HG02884 (cell line): ENCODE results near the gene VEGFA.

Source experiments
- ATAC-seq: cut with Tn5 transposase; IDR thresholded peaks from one replicate; pipeline ENCODE4 v1.9.1; 2021; ENCODE audit warnings: mild to moderate bottlenecking, moderate library complexity; ENCODE audit not compliant: unreplicated experiment

The VEGFA gene

GRCh38 chr6:43738877-43739641 lies 31.0 kb upstream of the VEGFA start:
- ATAC-seq, result no peak

- ATAC-seq, result no peak
These were observed 30.3 kb upstream of the VEGFA start for GRCh38 chr6:43739642-43740091.

GRCh38 chr6:43740321-43740960 lies 29.6 kb upstream of the VEGFA start:
- no peak for ATAC-seq

GRCh38 chr6:43740961-43741764 lies 28.8 kb upstream of the VEGFA start:
- ATAC-seq, result no peak

GRCh38 chr6:43741829-43742228 lies 28.2 kb upstream of the VEGFA start:
- ATAC-seq, result no peak

- ATAC-seq, result no peak
These were observed 27.7 kb upstream of the VEGFA start for GRCh38 chr6:43742285-43742684.

- no peak for ATAC-seq
These were observed 26.9 kb upstream of the VEGFA start for GRCh38 chr6:43742931-43743632.

- ATAC-seq, result no peak
These were observed 26.2 kb upstream of the VEGFA start for GRCh38 chr6:43743682-43744381.

- ATAC-seq, result no peak
These were observed 25.5 kb upstream of the VEGFA start for GRCh38 chr6:43744491-43744890.

GRCh38 chr6:43744931-43745727 lies 24.9 kb upstream of the VEGFA start:
- no peak for ATAC-seq

GRCh38 chr6:43746071-43746470 lies 23.9 kb upstream of the VEGFA start:
- ATAC-seq, result no peak

- no peak for ATAC-seq
These were observed 23.4 kb upstream of the VEGFA start for GRCh38 chr6:43746613-43747102.

- ATAC-seq, result no peak
These were observed 22.2 kb upstream of the VEGFA start for GRCh38 chr6:43747784-43748183.

GRCh38 chr6:43748765-43749164 lies 21.2 kb upstream of the VEGFA start:
- ATAC-seq, result no peak

GRCh38 chr6:43749461-43749860 lies 20.6 kb upstream of the VEGFA start:
- ATAC-seq, result no peak

GRCh38 chr6:43750622-43751021 lies 19.4 kb upstream of the VEGFA start:
- no peak for ATAC-seq

- ATAC-seq, result no peak
These were observed 16.3 kb upstream of the VEGFA start for GRCh38 chr6:43753570-43754183.

GRCh38 chr6:43757966-43758616 lies 11.9 kb upstream of the VEGFA start:
- no peak for ATAC-seq
